Measurements from ENCODE around the gene PPM1D. TPM values are rescaled to one million over a fixed set of nuclear protein-coding genes. Genes with fewer than 3 reads are reported as not detected.

The PPM1D gene
- total RNA-seq, 4 donors from 2014 or later, result 14.9 to 25.9 (median 15.6) TPM

DNA sequence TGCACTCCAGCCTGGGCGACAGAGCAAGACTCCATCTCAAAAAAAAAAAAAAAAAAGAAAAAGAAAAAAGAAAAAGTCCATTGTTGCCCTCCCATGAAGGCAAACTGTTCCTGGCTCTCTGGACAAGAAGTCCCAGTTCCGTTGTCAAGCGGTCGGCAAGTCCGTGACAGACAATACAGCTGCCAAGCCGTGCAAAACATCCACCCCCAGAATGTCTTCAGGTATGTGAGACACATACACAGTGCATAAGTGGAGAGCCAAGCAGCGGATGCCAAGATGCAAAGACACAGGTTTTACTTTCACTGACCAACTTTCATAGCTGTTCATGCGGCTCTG is 40.4 kb upstream of the PPM1D start:
- no peaks in the 10 kb centered on the region for H3K9me3 ChIP-seq
- TF ChIP-seq POLR2A (IDR thresholded peaks at IDR 0.05), result no peak
- TF ChIP-seq, protein P1, sequence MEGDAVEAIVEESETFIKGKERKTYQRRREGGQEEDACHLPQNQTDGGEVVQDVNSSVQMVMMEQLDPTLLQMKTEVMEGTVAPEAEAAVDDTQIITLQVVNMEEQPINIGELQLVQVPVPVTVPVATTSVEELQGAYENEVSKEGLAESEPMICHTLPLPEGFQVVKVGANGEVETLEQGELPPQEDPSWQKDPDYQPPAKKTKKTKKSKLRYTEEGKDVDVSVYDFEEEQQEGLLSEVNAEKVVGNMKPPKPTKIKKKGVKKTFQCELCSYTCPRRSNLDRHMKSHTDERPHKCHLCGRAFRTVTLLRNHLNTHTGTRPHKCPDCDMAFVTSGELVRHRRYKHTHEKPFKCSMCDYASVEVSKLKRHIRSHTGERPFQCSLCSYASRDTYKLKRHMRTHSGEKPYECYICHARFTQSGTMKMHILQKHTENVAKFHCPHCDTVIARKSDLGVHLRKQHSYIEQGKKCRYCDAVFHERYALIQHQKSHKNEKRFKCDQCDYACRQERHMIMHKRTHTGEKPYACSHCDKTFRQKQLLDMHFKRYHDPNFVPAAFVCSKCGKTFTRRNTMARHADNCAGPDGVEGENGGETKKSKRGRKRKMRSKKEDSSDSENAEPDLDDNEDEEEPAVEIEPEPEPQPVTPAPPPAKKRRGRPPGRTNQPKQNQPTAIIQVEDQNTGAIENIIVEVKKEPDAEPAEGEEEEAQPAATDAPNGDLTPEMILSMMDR (IDR thresholded peaks at IDR 0.05), result no peak
- TF ChIP-seq EP300 (IDR thresholded peaks at IDR 0.05), result no peak
- H3K4me3 ChIP-seq, result no peak overlapping the region
- H3K27ac ChIP-seq, result no peak overlapping the region
- H3K4me1 ChIP-seq, result no peaks in the 10 kb centered on the region
- DNase-seq (ENCODE audit: low spot score in 2 of 2), result no peak
- no peaks in the 10 kb centered on the region for H3K27me3 ChIP-seq
- WGBS, 2 donors, result 60 to 69% methylated on average over 8 of the region's 8 CpGs
- no peaks in the 10 kb centered on the region for H3K36me3 ChIP-seq

DNA sequence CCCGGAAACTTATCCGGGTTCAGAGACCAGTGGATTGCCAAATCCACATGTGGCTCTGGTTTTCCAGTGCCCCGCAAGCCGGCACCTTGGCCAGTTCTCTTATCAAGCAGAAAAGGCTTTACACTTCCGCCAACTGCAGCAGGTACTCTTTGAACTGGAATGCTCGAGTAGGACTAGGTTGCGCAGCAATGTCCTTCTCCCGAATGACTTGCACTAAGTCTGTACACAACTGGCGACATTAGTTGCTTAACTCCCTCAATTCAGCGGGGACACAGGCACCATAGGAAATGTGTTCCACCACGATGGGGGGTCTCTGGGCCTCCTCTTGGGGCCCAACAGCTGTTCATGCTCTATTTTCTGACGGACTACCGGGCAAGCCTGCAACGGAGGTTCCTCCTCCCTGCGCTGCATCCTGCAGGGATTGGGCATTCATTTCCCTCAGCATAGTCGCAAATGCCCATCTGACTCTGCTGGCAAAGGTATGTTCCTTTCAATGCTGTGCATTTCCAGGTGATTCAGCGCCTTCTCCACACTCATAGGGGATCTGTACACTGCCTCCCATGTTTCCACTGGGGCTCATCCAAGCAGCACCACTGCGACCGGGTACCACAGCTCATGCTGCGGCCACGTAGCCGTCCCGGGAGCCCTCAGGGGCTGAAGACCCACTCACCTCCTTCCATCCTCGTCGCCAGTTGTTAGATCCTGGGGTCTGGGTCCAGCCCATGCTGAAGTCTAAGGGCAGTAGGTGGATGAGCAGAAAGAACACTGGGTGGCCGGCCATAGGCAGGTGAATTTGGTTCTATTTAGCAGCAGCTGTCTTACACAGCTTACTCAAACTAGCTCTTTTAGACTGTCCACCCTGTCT is 39.8 kb upstream of the PPM1D start:
- no peaks in the 10 kb centered on the region for H3K9me3 ChIP-seq
- H3K4me3 ChIP-seq, result no peak overlapping the region
- 90 to 93% methylated on average over 26 of the region's 26 CpGs for WGBS, 2 donors
- H3K27ac ChIP-seq, result no peak overlapping the region
- TF ChIP-seq, protein P1 (IDR thresholded peaks at IDR 0.05), result no peak
- TF ChIP-seq POLR2A (IDR thresholded peaks at IDR 0.05), result no peak
- TF ChIP-seq EP300 (IDR thresholded peaks at IDR 0.05), result no peak
- H3K4me1 ChIP-seq, result no peaks in the 10 kb centered on the region
- H3K27me3 ChIP-seq, result no peaks in the 10 kb centered on the region
- DNase-seq (ENCODE audit: low spot score in 2 of 2), result no peak
- H3K36me3 ChIP-seq, result no peaks in the 10 kb centered on the region

DNA sequence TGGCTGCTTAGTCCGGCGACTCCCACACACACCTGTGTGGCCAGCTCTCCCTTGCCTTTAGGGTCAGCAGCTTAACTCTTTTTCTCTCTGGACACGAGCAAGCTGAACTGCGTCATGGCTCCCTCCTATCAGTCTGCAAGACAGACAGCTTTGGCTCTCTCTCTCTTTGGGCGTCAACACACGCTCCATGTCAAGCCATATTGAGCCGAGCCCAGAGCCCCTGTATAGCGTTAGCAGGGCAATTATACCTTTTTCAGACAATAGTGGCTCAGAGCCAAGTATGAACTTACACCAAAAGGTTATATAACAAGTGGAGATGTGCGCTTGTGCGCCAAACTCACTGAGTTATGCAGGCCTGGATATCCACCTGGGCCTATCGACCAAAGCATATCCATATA is 39.1 kb upstream of the PPM1D start:
- WGBS, 2 donors, result 85 to 86% methylated on average over 11 of the region's 11 CpGs
- no peak for TF ChIP-seq EP300 (IDR thresholded peaks at IDR 0.05)
- no peak for TF ChIP-seq POLR2A (IDR thresholded peaks at IDR 0.05)
- TF ChIP-seq, protein P1 (IDR thresholded peaks at IDR 0.05), result no peak

DNA sequence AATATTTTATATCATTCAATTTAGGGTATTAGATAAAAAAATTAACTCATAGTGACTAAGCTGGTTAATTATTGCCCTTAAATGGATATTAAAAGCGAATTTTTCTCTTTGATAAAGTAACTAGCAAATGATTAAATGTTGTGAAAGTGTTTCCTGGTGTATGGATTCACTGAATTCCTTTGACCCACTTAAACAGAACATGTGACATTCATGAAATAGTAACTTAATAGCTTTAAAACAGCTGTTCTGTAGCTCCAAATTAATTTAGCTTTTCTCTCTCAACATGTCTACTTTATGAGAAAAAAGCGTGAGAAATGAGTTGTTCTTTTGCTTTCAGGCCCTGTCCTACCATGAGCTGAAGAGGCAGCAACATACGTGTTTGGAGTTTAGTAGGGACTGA is 37.6 kb upstream of the PPM1D start:
- Histone ChIP-seq H3K27me3 (no peaks in the 10 kb centered on the region), H3K4me3 (no peak overlapping the region), H3K4me1 (no peaks in the 10 kb centered on the region), H3K27ac (no peak overlapping the region), H3K36me3 (no peaks in the 10 kb centered on the region), H3K9me3 (no peaks in the 10 kb centered on the region)
- DNase-seq (ENCODE audit: low spot score in 2 of 2), result no peak
- 73 to 75% methylated on average over 3 of the region's 3 CpGs for WGBS, 2 donors
- no peak for TF ChIP-seq POLR2A (IDR thresholded peaks at IDR 0.05)
- TF ChIP-seq EP300 (IDR thresholded peaks at IDR 0.05), result no peak
- TF ChIP-seq, protein P1 (IDR thresholded peaks at IDR 0.05), result no peak

More for the DNA sequence above, 39.1 kb upstream of the PPM1D start:
- Histone ChIP-seq H3K9me3 (no peaks in the 10 kb centered on the region), H3K4me1 (no peaks in the 10 kb centered on the region), H3K36me3 (no peaks in the 10 kb centered on the region), H3K4me3 (no peak overlapping the region), H3K27ac (no peak overlapping the region), H3K27me3 (no peaks in the 10 kb centered on the region)
- DNase-seq (ENCODE audit: low spot score in 2 of 2), result no peak

DNA sequence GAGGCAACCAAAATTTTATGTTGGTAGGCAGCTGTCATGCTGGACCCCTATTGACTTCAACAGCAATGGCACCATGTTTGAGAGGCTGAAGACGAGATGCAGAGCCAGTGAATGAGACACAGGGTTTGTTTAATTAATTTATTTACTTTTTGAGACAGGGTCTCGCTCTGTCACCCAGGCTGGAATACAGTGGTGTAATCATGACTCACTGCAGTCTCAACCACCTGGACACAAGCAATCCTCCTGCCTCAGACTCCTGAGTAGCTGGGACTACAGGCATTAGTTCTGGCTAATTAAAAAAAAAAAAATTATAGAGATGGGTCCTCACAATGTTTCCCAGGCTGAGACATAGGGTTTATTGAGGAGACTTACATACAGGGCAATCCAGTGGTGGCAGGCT is 36.2 kb upstream of the PPM1D start:
- Histone ChIP-seq H3K4me3 (no peak overlapping the region), H3K9me3 (no peaks in the 10 kb centered on the region), H3K27ac (no peak overlapping the region), H3K27me3 (no peaks in the 10 kb centered on the region), H3K4me1 (no peaks in the 10 kb centered on the region), H3K36me3 (no peaks in the 10 kb centered on the region)
- TF ChIP-seq, protein P1 (IDR thresholded peaks at IDR 0.05), result no peak
- TF ChIP-seq POLR2A (IDR thresholded peaks at IDR 0.05) (no peak), EP300 (IDR thresholded peaks at IDR 0.05) (no peak)
- WGBS, 2 donors, result 82 to 88% methylated on average over 2 of the region's 2 CpGs
- no peak for DNase-seq (ENCODE audit: low spot score in 2 of 2)
